Right renal pelvis (tissue), 4 donors: ENCODE measurements around the gene SERPINB13. TPM values are rescaled to one million over a fixed set of nuclear protein-coding genes. Genes with fewer than 3 reads are reported as not detected.
"Not testable (repeated sequence)": the region's sequence is repeated elsewhere in the genome, so short reads cannot be mapped to it uniquely, and the experiment has no call there.

Experiments
- DNase-seq, 4 donors: peaks; one replicate each; pipeline ENCODE4 v3.0.0-alpha.2; 2013; ENCODE audit warnings: low read depth in 4 of 4, low spot score in 3 of 4, missing footprints in 1 of 4
- polyA plus RNA-seq, 4 donors: library from polyadenylated mRNA; unstranded; fragments of 120-200 nt; gene quantifications; one replicate each; pipeline ENCODE4 v1.2.1, GENCODE V29; 2013; ENCODE audit not compliant: insufficient read length in 4 of 4

Gene SERPINB13
- polyA plus RNA-seq, 4 donors = 0.01 TPM; not detected in 3

- not testable (repeated sequence) for DNase-seq
Observed at GRCh38 chr18:63644694-63645093, 57.6 kb downstream of the SERPINB13 start.

DNA sequence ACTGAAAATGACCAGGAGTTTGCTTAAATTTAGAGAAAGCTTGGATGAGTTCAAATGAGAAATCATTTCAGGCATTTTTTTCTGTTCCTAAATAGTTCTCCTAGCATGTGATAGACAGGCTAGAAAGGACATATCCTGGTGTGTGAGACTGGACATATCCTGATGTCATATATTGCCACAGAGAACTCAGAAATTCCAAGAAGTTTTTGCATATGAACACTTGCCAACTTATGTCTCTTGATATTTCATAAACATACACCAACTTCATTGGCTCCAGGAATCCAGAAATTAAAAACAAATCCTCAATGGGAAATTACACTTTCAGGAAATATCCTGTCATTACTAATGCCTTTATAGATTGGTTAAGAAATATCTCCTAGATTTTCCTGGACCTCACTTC lies 59.8 kb downstream of the SERPINB13 start:
- DNase-seq = no peak

DNA sequence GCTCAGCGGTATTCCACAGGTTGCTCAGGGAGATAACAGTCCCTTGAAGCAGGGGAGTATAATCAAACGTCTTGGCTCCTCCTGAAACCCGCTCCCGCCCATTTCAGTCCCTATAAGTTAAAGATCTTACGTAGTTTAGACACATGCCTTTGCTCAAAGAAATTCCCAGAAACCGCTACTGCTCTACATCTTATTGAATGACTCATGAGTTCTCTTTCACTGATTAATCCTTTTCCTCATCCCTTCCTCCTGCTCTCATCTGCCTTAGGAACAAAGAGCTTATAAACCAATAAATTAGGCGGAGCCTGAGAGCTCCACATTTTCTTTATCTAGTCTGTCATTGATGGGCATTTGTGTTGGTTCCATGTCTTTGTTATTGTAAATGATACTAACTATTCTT lies 61.1 kb downstream of the SERPINB13 start:
- DNase-seq = no peak

Other genes starting within 250 kb of the SERPINB13 start
- 10 to 100 TPM; 42.9 to 48.8 (median 47.9) TPM for gene KDSR, start 220.1 kb upstream of the SERPINB13 start, polyA plus RNA-seq
- gene VPS4B, start 164.9 kb upstream of the SERPINB13 start, polyA plus RNA-seq = 10 to 100 TPM; 52.8 to 64.9 (median 63.1) TPM
- gene SERPINB5, start 110.4 kb upstream of the SERPINB13 start, polyA plus RNA-seq = under 1 TPM in 1 of 4 donors, not detected in 3; 0.04 TPM
- under 1 TPM in 1 of 4 donors, not detected in 3; 0.04 TPM for gene SERPINB12, start 45.0 kb upstream of the SERPINB13 start, polyA plus RNA-seq
- gene SERPINB4, start 56.9 kb downstream of the SERPINB13 start, polyA plus RNA-seq = under 1 TPM in 1 of 4 donors, not detected in 3; 0.06 TPM
- under 1 TPM in 3 of 4 donors, not detected in 1; 0.09 to 0.22 (median 0.17) TPM for gene SERPINB3, start 74.5 kb downstream of the SERPINB13 start, polyA plus RNA-seq
- gene SERPINB11, start 115.6 kb downstream of the SERPINB13 start, polyA plus RNA-seq = not detected
- under 1 TPM; 0.55 to 0.90 (median 0.65) TPM for gene SERPINB7, start 188.1 kb downstream of the SERPINB13 start, polyA plus RNA-seq